ENCODE data around the gene PTGDR. TPM values are rescaled to one million over a fixed set of nuclear protein-coding genes. Genes with fewer than 3 reads are reported as not detected.

PTGDR gene
- total and polyA plus RNA-seq, 2 experiments from 2014 or later, result 0.06 TPM; not detected in 1

DNA sequence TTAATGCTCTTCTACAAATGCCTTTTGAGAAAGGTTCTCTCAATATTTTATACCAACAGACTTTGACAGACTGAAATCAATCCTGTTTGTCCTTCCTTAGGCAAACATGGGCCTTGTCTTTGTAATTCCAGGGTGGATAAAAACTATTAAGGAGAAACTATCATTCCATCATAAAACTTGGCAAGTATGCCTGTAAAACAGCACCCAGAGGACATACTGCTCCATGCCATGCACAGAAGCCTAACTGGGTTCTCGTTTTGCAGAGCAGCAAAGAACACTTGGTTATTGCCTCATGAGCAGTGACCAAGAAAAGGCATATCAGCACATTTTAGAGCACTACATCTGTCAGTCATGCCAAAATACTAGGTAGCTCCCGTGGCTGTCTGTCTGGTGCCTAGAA is 33.8 kb upstream of the PTGDR start:
- peaks cover 21% of the 10 kb centered on the region for H3K4me1 Mint-ChIP-seq
- no peaks in the 10 kb centered on the region for H3K36me3 ChIP-seq (ENCODE audit: insufficient read depth)

More for the DNA sequence above, 33.8 kb upstream of the PTGDR start:
- Histone ChIP-seq H3F3A (replicated peaks; ENCODE audit: low read depth) (no peaks in the 10 kb centered on the region), H4K20me1 (replicated peaks; ENCODE audit: insufficient read depth) (no peaks in the 10 kb centered on the region), H3K4me3 (no peak overlapping the region), H3K27ac (ENCODE audit: low read depth) (no peak overlapping the region), H2AFZ (no peak overlapping the region), H3K4me1 (ENCODE audit: insufficient read depth) (peaks cover 12% of the 10 kb centered on the region), H3K79me2 (replicated peaks; ENCODE audit: insufficient read depth) (no peaks in the 10 kb centered on the region), H3K27me3 (ENCODE audit: insufficient read depth) (no peaks in the 10 kb centered on the region), H3K9me2 (ENCODE audit: insufficient read depth) (no peaks in the 10 kb centered on the region), H3K4me2 (no peak overlapping the region)
- no peak for DNase-seq (ENCODE audit: low spot score)
- no peak for ATAC-seq
- Mint-ChIP-seq H3K27me3 (ENCODE audit: insufficient read depth, low read depth, poor library complexity) (no peaks in the 10 kb centered on the region), H3K36me3 (ENCODE audit: low read depth) (no peaks in the 10 kb centered on the region), H3K27ac (no peak overlapping the region), H3K9me3 (no peaks in the 10 kb centered on the region), H3K4me3 (no peak overlapping the region)
- no peak for TF ChIP-seq ZNF331 (CRISPR knock-in tag; IDR thresholded peaks at IDR 0.05; ENCODE audit: low read depth)
- no peak for TF ChIP-seq POLR2AphosphoS5 (IDR thresholded peaks at IDR 0.05; ENCODE audit: low read depth)
- TF ChIP-seq, protein P1, sequence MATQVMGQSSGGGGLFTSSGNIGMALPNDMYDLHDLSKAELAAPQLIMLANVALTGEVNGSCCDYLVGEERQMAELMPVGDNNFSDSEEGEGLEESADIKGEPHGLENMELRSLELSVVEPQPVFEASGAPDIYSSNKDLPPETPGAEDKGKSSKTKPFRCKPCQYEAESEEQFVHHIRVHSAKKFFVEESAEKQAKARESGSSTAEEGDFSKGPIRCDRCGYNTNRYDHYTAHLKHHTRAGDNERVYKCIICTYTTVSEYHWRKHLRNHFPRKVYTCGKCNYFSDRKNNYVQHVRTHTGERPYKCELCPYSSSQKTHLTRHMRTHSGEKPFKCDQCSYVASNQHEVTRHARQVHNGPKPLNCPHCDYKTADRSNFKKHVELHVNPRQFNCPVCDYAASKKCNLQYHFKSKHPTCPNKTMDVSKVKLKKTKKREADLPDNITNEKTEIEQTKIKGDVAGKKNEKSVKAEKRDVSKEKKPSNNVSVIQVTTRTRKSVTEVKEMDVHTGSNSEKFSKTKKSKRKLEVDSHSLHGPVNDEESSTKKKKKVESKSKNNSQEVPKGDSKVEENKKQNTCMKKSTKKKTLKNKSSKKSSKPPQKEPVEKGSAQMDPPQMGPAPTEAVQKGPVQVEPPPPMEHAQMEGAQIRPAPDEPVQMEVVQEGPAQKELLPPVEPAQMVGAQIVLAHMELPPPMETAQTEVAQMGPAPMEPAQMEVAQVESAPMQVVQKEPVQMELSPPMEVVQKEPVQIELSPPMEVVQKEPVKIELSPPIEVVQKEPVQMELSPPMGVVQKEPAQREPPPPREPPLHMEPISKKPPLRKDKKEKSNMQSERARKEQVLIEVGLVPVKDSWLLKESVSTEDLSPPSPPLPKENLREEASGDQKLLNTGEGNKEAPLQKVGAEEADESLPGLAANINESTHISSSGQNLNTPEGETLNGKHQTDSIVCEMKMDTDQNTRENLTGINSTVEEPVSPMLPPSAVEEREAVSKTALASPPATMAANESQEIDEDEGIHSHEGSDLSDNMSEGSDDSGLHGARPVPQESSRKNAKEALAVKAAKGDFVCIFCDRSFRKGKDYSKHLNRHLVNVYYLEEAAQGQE (IDR thresholded peaks at IDR 0.05; ENCODE audit: unreplicated experiment), result no peak
- no peak for TF ChIP-seq ZNF114 (CRISPR knock-in tag; IDR thresholded peaks at IDR 0.05)
- no peak for TF ChIP-seq CREB1 (CRISPR knock-in tag; IDR thresholded peaks at IDR 0.05; ENCODE audit: low read depth)
- no peak for TF ChIP-seq NANOG (IDR thresholded peaks at IDR 0.05; ENCODE audit: borderline replicate concordance)
- TF ChIP-seq, protein P2, sequence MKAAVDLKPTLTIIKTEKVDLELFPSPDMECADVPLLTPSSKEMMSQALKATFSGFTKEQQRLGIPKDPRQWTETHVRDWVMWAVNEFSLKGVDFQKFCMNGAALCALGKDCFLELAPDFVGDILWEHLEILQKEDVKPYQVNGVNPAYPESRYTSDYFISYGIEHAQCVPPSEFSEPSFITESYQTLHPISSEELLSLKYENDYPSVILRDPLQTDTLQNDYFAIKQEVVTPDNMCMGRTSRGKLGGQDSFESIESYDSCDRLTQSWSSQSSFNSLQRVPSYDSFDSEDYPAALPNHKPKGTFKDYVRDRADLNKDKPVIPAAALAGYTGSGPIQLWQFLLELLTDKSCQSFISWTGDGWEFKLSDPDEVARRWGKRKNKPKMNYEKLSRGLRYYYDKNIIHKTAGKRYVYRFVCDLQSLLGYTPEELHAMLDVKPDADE (IDR thresholded peaks at IDR 0.05), result no peak
- no peak for TF ChIP-seq JUNB (IDR thresholded peaks at IDR 0.05; ENCODE audit: unreplicated experiment)
- no peak for TF ChIP-seq EZH2phosphoT487 (IDR thresholded peaks at IDR 0.05; ENCODE audit: unreplicated experiment)
- TF ChIP-seq STAT1 (IDR thresholded peaks at IDR 0.05; ENCODE audit: unreplicated experiment), result no peak
- TF ChIP-seq, protein P3, sequence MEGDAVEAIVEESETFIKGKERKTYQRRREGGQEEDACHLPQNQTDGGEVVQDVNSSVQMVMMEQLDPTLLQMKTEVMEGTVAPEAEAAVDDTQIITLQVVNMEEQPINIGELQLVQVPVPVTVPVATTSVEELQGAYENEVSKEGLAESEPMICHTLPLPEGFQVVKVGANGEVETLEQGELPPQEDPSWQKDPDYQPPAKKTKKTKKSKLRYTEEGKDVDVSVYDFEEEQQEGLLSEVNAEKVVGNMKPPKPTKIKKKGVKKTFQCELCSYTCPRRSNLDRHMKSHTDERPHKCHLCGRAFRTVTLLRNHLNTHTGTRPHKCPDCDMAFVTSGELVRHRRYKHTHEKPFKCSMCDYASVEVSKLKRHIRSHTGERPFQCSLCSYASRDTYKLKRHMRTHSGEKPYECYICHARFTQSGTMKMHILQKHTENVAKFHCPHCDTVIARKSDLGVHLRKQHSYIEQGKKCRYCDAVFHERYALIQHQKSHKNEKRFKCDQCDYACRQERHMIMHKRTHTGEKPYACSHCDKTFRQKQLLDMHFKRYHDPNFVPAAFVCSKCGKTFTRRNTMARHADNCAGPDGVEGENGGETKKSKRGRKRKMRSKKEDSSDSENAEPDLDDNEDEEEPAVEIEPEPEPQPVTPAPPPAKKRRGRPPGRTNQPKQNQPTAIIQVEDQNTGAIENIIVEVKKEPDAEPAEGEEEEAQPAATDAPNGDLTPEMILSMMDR (conservative IDR thresholded peaks at IDR 0.05; ENCODE audit: low read depth in 2 of 2), result no peak

Measured in GM23338 (cell line).